IMR-90 (cell line): ENCODE measurements around the gene SASS6. TPM values are rescaled to one million over a fixed set of nuclear protein-coding genes. Genes with fewer than 3 reads are reported as not detected.

Experiments used
- ATAC-seq: fragments of 200-7000 bp; cut with Tn5 transposase; 2 replicates; pipeline ENCODE4 v1.9.1; 2020; ENCODE audit warnings: low read depth, mild to moderate bottlenecking, moderate library complexity
- BruUV-seq: library from RNA; stranded (reverse); fragments of 400-500 nt; replicated peaks from 2 replicates; lab custom pipeline; 2021; lab: Mats Ljungman, UMichigan
- CTCF ChIA-PET: fragments of 300-600 bp; formaldehyde crosslinking; extraction: SDS; loops from one replicate; lab custom pipeline; 2021; ENCODE audit warnings: antibody characterized with exemption; lab: Yijun Ruan, JAX
- POLR2A ChIA-PET: fragments of 300-600 bp; sonication (Branson Sonifier 250); formaldehyde crosslinking; loops from one replicate; lab custom pipeline; 2022; ENCODE audit warnings: antibody characterized with exemption; ENCODE audit not compliant: unreplicated experiment; lab: Charles Lee
- DNase-seq: peaks from one replicate; pipeline ENCODE4 v3.0.0; 2013
- H2AFZ ChIP-seq: replicated peaks from 2 replicates; pipeline ENCODE3; 2013; ENCODE audit warnings: low read length, mild to moderate bottlenecking; ENCODE audit not compliant: poor library complexity
- H2AK5ac ChIP-seq: 2 replicates; pipeline ENCODE4 v1.6.1; 2013; ENCODE audit warnings: low read depth, low read length, inconsistent platforms
- H2AK9ac ChIP-seq: replicated peaks from 2 replicates; pipeline ENCODE3; 2013; ENCODE audit warnings: mild to moderate bottlenecking, low read depth, low read length, moderate library complexity; ENCODE audit not compliant: poor library complexity
- H2BK120ac ChIP-seq: 2 replicates; pipeline ENCODE4 v1.6.1; 2013; ENCODE audit warnings: low read depth, low read length, inconsistent platforms
- H2BK15ac ChIP-seq: 3 replicates; pipeline ENCODE4 v1.6.1; 2013; ENCODE audit warnings: low read depth, low read length, inconsistent platforms
- H2BK20ac ChIP-seq: 2 replicates; pipeline ENCODE4 v1.6.1; 2013; ENCODE audit warnings: low read depth, mild to moderate bottlenecking, inconsistent platforms, low read length, moderate library complexity
- H2BK5ac ChIP-seq: 2 replicates; pipeline ENCODE4 v1.6.1; 2013; ENCODE audit warnings: mild to moderate bottlenecking, low read depth, low read length, inconsistent platforms; ENCODE audit not compliant: poor library complexity, severe bottlenecking
- H3K14ac ChIP-seq: replicated peaks from 2 replicates; pipeline ENCODE4 v1.6.1; 2013; ENCODE audit warnings: low read depth, low read length, inconsistent platforms
- H3K18ac ChIP-seq: 2 replicates; pipeline ENCODE4 v1.6.1; 2013; ENCODE audit warnings: low read depth, low read length, control low read depth
- H3K23ac ChIP-seq: 2 replicates; pipeline ENCODE4 v1.6.1; 2013; ENCODE audit warnings: low read depth, low read length, inconsistent platforms
- H3K27ac ChIP-seq: 2 replicates; pipeline ENCODE4 v1.5.1; 2013; ENCODE audit warnings: mild to moderate bottlenecking, control low read depth, low read length; ENCODE audit not compliant: insufficient read depth
- H3K27me3 ChIP-seq: 2 replicates; pipeline ENCODE4 v1.6.1; 2013; ENCODE audit warnings: low read length; ENCODE audit not compliant: control insufficient read depth, insufficient read depth
- H3K36me3 ChIP-seq: 2 replicates; pipeline ENCODE4 v1.6.1; 2013; ENCODE audit warnings: low read length, mixed read lengths; ENCODE audit not compliant: control insufficient read depth, insufficient read depth
- H3K4ac ChIP-seq: 2 replicates; pipeline ENCODE4 v1.6.1; 2013; ENCODE audit warnings: low read depth, low read length, inconsistent platforms
- H3K4me1 ChIP-seq: 2 replicates; pipeline ENCODE4 v1.6.1; 2013; ENCODE audit warnings: low read length, mixed read lengths; ENCODE audit not compliant: control insufficient read depth, insufficient read depth
- H3K4me2 ChIP-seq: 2 replicates; pipeline ENCODE4 v1.6.1; 2013; ENCODE audit warnings: low read depth, mild to moderate bottlenecking, control low read depth, low read length, moderate library complexity
- H3K4me3 ChIP-seq: 2 replicates; pipeline ENCODE4 v1.5.1; 2013; ENCODE audit warnings: low read depth, mild to moderate bottlenecking, control low read depth, low read length, moderate library complexity; ENCODE audit not compliant: insufficient read depth
- H3K56ac ChIP-seq: 2 replicates; pipeline ENCODE4 v1.6.1; 2013; ENCODE audit warnings: low read length, inconsistent platforms; ENCODE audit not compliant: insufficient read depth; ENCODE audit errors: extremely low read depth
- H3K79me1 ChIP-seq, 2 experiments: 2 replicates each; pipeline ENCODE4 v1.6.1; 2013; ENCODE audit warnings: low read length in 2 of 2, inconsistent platforms in 1 of 2, low read depth in 1 of 2
- H3K9ac ChIP-seq: 2 replicates; pipeline ENCODE4 v1.6.1; 2013; ENCODE audit warnings: low read depth, low read length, control low read depth
- H3K9me1 ChIP-seq: 2 replicates; pipeline ENCODE4 v1.6.1; 2013; ENCODE audit warnings: low read length, inconsistent platforms; ENCODE audit not compliant: insufficient read depth
- H3K9me3 ChIP-seq: 2 replicates; pipeline ENCODE4 v1.6.1; 2013; ENCODE audit warnings: low read length; ENCODE audit not compliant: control insufficient read depth, insufficient read depth
- H4K20me1 ChIP-seq: 2 replicates; pipeline ENCODE4 v1.6.1; 2013; ENCODE audit warnings: low read length, inconsistent platforms; ENCODE audit not compliant: insufficient read depth
- H4K5ac ChIP-seq: 2 replicates; pipeline ENCODE4 v1.6.1; 2013; ENCODE audit warnings: mild to moderate bottlenecking, low read depth, low read length, control low read depth
- H4K8ac ChIP-seq, 2 experiments: 2 replicates each; pipeline ENCODE4 v1.6.1; 2013; ENCODE audit warnings: low read depth in 2 of 2, low read length in 2 of 2, control low read depth in 1 of 2, inconsistent platforms in 1 of 2
- H4K91ac ChIP-seq: 2 replicates; pipeline ENCODE4 v1.6.1; 2013; ENCODE audit warnings: low read depth, low read length, inconsistent platforms; ENCODE audit not compliant: insufficient read depth
- MAFK ChIP-seq: IDR thresholded peaks from 2 replicates; pipeline ENCODE4 v1.6.1; 2012; ENCODE audit warnings: low read depth, low read length, improper control_type of control experiment
- RFX5 ChIP-seq: IDR thresholded peaks from 2 replicates; pipeline ENCODE4 v1.8.0; 2012; ENCODE audit warnings: low read depth, mild to moderate bottlenecking, low read length, moderate library complexity
- WGBS, 2 experiments: methylation state at CpG; one replicate each; pipeline versions ENCODE4 v1.1.5 to v1.1.7; 2013; ENCODE audit warnings: missing lambda C conversion rate in 2 of 2; ENCODE audit not compliant: insufficient read length in 1 of 2; ENCODE audit errors: extremely low coverage in 2 of 2; 5-methylcytosine and 5-hydroxymethylcytosine counted together
- dilution Hi-C: fragments of 300-500 bp; cut with HindIII; formaldehyde crosslinking; loops from one replicate; pipeline ENCODE4 v1.14.3; 2018; ENCODE audit warnings: low sequenced_read_pairs; ENCODE audit not compliant: unreplicated experiment
- in situ Hi-C: fragments of 300-500 bp; cut with MboI; formaldehyde crosslinking; loops from 3 replicates; pipeline ENCODE4 v1.14.3; 2019; ENCODE audit warnings: low sequenced_read_pairs, inconsistent platforms, mixed read lengths
- intact Hi-C: fragments of 100-400 bp; cut with micrococcal nuclease; formaldehyde crosslinking; loops from 2 replicates; pipeline ENCODE4 v1.10.0; 2022
- polyA plus RNA-seq, 3 experiments: library from polyadenylated mRNA; depleted of rRNA; stranded (reverse); fragments of >200 nt; gene quantifications; 2 replicates each; pipeline ENCODE4 v1.2.3, GENCODE V29; 2012; ENCODE audit warnings: low replicate concordance in 1 of 3
- total RNA-seq: library from RNA; depleted of rRNA; stranded (reverse); fragments of >200 nt; gene quantifications from 2 replicates; pipeline ENCODE4 v1.2.3, GENCODE V29; 2012

Gene SASS6
- total and polyA plus RNA-seq, 2 of the 4 experiments (the other 2 are of a cell fraction) = 1.1 to 2.7 TPM

- Histone ChIP-seq H2BK20ac (no peak overlapping the region), H3K18ac (no peak overlapping the region), H3K4me1 (no peaks in the 10 kb centered on the region), H4K8ac (no peak overlapping the region), H3K9me1 (no peaks in the 10 kb centered on the region), H2AK5ac (no peak overlapping the region), H4K91ac (no peak overlapping the region), H3K56ac (no peak overlapping the region), H3K14ac (no peak overlapping the region), H3K23ac (no peak overlapping the region), H3K9me3 (no peaks in the 10 kb centered on the region), H3K4me3 (no peak overlapping the region), H3K27ac (no peak overlapping the region), H3K4ac (no peak overlapping the region), H2AFZ (no peak overlapping the region), H2BK15ac (no peak overlapping the region), H3K9ac (no peak overlapping the region), H2BK5ac (no peak overlapping the region), H4K20me1 (no peaks in the 10 kb centered on the region), H2AK9ac (no peak overlapping the region), H3K79me1 (no peaks in the 10 kb centered on the region), H3K27me3 (no peaks in the 10 kb centered on the region), H2BK120ac (no peak overlapping the region), H3K36me3 (no peaks in the 10 kb centered on the region), H4K5ac (no peak overlapping the region), H3K4me2 (no peak overlapping the region)
- no CpG with 5 or more reads among the region's 2 CpGs for WGBS, 2 experiments
- BruUV-seq = no TSS peak
- DNase-seq (no peak), ATAC-seq (no peak)
- ChIA-PET CTCF (no interaction called here), POLR2A (no interaction called here)
- dilution Hi-C loops = no loop called here
- TF ChIP-seq MAFK (peak; percentile 38; the same call in 1 of the 2 replicates), RFX5 (no peak)
- intact Hi-C loops = no loop called here
- in situ Hi-C loops = no loop called here
Measured at GRCh38 chr1:100168051-100168450, 35.3 kb upstream of the SASS6 start.
